ENCODE results near the gene UBE2B. TPM values are rescaled to one million over a fixed set of nuclear protein-coding genes. Genes with fewer than 3 reads are reported as not detected.
"Not testable (repeated sequence)": the region's sequence is repeated elsewhere in the genome, so short reads cannot be mapped to it uniquely, and the experiment has no call there.

UBE2B gene
- total RNA-seq, result 10 to 100 TPM; 38.8 to 62.9 (median 55.4) TPM

- H3K9me3 ChIP-seq, result no peaks in the 10 kb centered on the region
- DNase-seq, result peak; percentile 96 to 100 (median 100)
- TF ChIP-seq POLR2A (IDR thresholded peaks at IDR 0.05) (peak; percentile 63 to 73), CTCF (IDR thresholded peaks at IDR 0.05) (peak in 1 of 6 experiments; percentile 15)
- peaks cover 0 to 18% (median 5%) of the 10 kb centered on the region in 4 donors for H3K4me1 ChIP-seq
- H3K4me3 ChIP-seq, result peak within 1 kb of the TSS; percentile 87 to 96 (median 92)
- H3K27me3 ChIP-seq, result no peaks in the 10 kb centered on the region
- H3K36me3 ChIP-seq, result peaks cover 0 to 14% (median 0%) of the 10 kb centered on the region in 3 donors
- peak within 1 kb of the TSS; percentile 96 to 99 (median 98) for H3K27ac ChIP-seq
Measured at GRCh38 chr5:134370871-134371833, at the start of gene UBE2B. UBE2B (plus strand) TSS chr5:134371569; CDS start chr5:134371596, 27 bp downstream.

GRCh38 chr5:134327327-134327726, 44.0 kb upstream of the UBE2B start:
- DNase-seq, result no peak
- H3K36me3 ChIP-seq, result no peaks in the 10 kb centered on the region
- H3K9me3 ChIP-seq, result peaks cover 0 to 20% (median 7%) of the 10 kb centered on the region in 4 donors
- no peak for TF ChIP-seq CTCF (IDR thresholded peaks at IDR 0.05)
- TF ChIP-seq POLR2A (IDR thresholded peaks at IDR 0.05), result no peak
- H3K4me1 ChIP-seq, result no peaks in the 10 kb centered on the region
- no peaks in the 10 kb centered on the region for H3K27me3 ChIP-seq
- no peak overlapping the region for H3K27ac ChIP-seq
- no peak overlapping the region for H3K4me3 ChIP-seq

GRCh38 chr5:134328619-134329018, 42.8 kb upstream of the UBE2B start:
- H3K9me3 ChIP-seq, result peaks cover 0 to 20% (median 7%) of the 10 kb centered on the region in 4 donors
- TF ChIP-seq POLR2A (IDR thresholded peaks at IDR 0.05) (no peak), CTCF (IDR thresholded peaks at IDR 0.05) (no peak)
- no peak overlapping the region for H3K4me3 ChIP-seq
- no peak overlapping the region for H3K27ac ChIP-seq
- H3K36me3 ChIP-seq, result no peaks in the 10 kb centered on the region
- H3K27me3 ChIP-seq, result no peaks in the 10 kb centered on the region
- H3K4me1 ChIP-seq, result no peaks in the 10 kb centered on the region
- DNase-seq, result no peak

- H3K4me3 ChIP-seq, H3K36me3 ChIP-seq, H3K4me1 ChIP-seq, H3K27ac ChIP-seq, H3K9me3 ChIP-seq, DNase-seq, H3K27me3 ChIP-seq: not testable (repeated sequence)
Measured at GRCh38 chr5:134336833-134337232, 34.5 kb upstream of the UBE2B start.

GRCh38 chr5:134343500-134343899, 27.9 kb upstream of the UBE2B start:
- H3K4me1 ChIP-seq, DNase-seq, H3K9me3 ChIP-seq, H3K27ac ChIP-seq, H3K27me3 ChIP-seq, H3K36me3 ChIP-seq, H3K4me3 ChIP-seq: not testable (repeated sequence)

- not testable (repeated sequence) for H3K4me3 ChIP-seq, H3K4me1 ChIP-seq, H3K27me3 ChIP-seq, H3K36me3 ChIP-seq, H3K27ac ChIP-seq, DNase-seq, H3K9me3 ChIP-seq
Measured at GRCh38 chr5:134345476-134345875, 25.9 kb upstream of the UBE2B start.

GRCh38 chr5:134345996-134346395, 25.4 kb upstream of the UBE2B start:
- Histone ChIP-seq H3K27ac (no peak overlapping the region), H3K36me3 (peaks cover 0 to 5% (median 0%) of the 10 kb centered on the region in 3 donors), H3K4me1 (no peaks in the 10 kb centered on the region), H3K27me3 (no peaks in the 10 kb centered on the region), H3K4me3 (no peak overlapping the region), H3K9me3 (no peaks in the 10 kb centered on the region)
- DNase-seq, result no peak
- TF ChIP-seq POLR2A (IDR thresholded peaks at IDR 0.05), result no peak
- no peak for TF ChIP-seq CTCF (IDR thresholded peaks at IDR 0.05)

Measured in Peyer's patch (tissue), 4 donors.